K562 (cell line): ENCODE results near the gene PARD3B. TPM values are rescaled to one million over a fixed set of nuclear protein-coding genes. Genes with fewer than 3 reads are reported as not detected.

ENCODE experiments used
- ATAC-seq: fragments of 200-7000 bp; cut with Tn5 transposase; 3 replicates; pipeline ENCODE4 v1.9.1; 2020; ENCODE audit warnings: moderate library complexity
- BruUV-seq: library from RNA; stranded (reverse); fragments of 400-500 nt; replicated peaks from 2 replicates; lab custom pipeline; 2021; lab: Mats Ljungman, UMichigan
- CTCF ChIA-PET: fragments of 300-600 bp; formaldehyde crosslinking; extraction: SDS; loops from one replicate; lab custom pipeline; 2021; ENCODE audit warnings: low intra/inter-chr PET ratio; lab: Yijun Ruan, JAX
- POLR2A ChIA-PET: fragments of 300-600, 350-650 bp; sonication (Branson Sonifier 250); formaldehyde crosslinking; extraction: SDS; loops from one replicate; lab custom pipeline; 2021; ENCODE audit warnings: antibody characterized with exemption, inconsistent platforms; lab: Yijun Ruan, JAX
- DNase-seq, 4 experiments: peaks; one replicate each; pipeline versions ENCODE4 v3.0.0 to v3.0.0-alpha.2; 2011 to 2018; ENCODE audit warnings: low spot score in 3 of 4, mixed read lengths in 3 of 4; ENCODE audit errors: extremely low read depth in 1 of 4
- FAIRE-seq: peaks from 2 replicates; lab custom pipeline; 2011; peaks lifted over from hg19 to GRCh38; lab: Jason Lieb, UNC
- H2AFZ ChIP-seq: 2 replicates; pipeline ENCODE4 v1.6.0; 2011; ENCODE audit warnings: low read depth, low read length, control low read depth, inconsistent platforms
- H3K27ac ChIP-seq: fragments of 200-600 bp; 3 replicates; pipeline ENCODE4 v1.8.0; 2011; ENCODE audit warnings: low read depth, mild to moderate bottlenecking, control low read depth, inconsistent platforms, low read length, moderate library complexity, mixed read lengths; ENCODE audit errors: extremely low read depth
- H3K27me3 ChIP-seq, 2 experiments: fragments of 300-600 bp in 1 of 2; 2 replicates in 1 of 2; 3 replicates in 1 of 2; pipeline versions ENCODE4 v1.6.0 to v1.8.0; 2011; ENCODE audit warnings: inconsistent platforms in 2 of 2, low read length in 2 of 2, mild to moderate bottlenecking in 1 of 2, mixed read lengths in 1 of 2, moderate library complexity in 1 of 2; ENCODE audit not compliant: control insufficient read depth in 2 of 2, insufficient read depth in 2 of 2
- H3K36me3 ChIP-seq: fragments of 300-600 bp; 3 replicates; pipeline ENCODE4 v1.8.0; 2011; ENCODE audit warnings: mild to moderate bottlenecking, low read length, inconsistent platforms; ENCODE audit not compliant: control insufficient read depth, insufficient read depth
- H3K4me1 ChIP-seq, 2 experiments: fragments of 200-600 bp in 1 of 2; replicated peaks in 1 of 2; 2 replicates in 1 of 2; 3 replicates in 1 of 2; pipeline versions ENCODE4 v1.5.1 to v1.8.0; 2011; ENCODE audit warnings: inconsistent platforms in 2 of 2, low read length in 2 of 2, mild to moderate bottlenecking in 1 of 2, mixed read lengths in 1 of 2, moderate library complexity in 1 of 2; ENCODE audit not compliant: control insufficient read depth in 2 of 2, insufficient read depth in 2 of 2
- H3K4me2 ChIP-seq: 2 replicates; pipeline ENCODE4 v1.6.1; 2011; ENCODE audit warnings: low read length, control low read depth, inconsistent platforms, mixed read lengths; ENCODE audit not compliant: insufficient read depth
- H3K4me3 ChIP-seq: fragments of 200-600 bp; sonication (generic), shearing (Covaris generic); 2 replicates; pipeline ENCODE4 v1.5.1; 2016; ENCODE audit warnings: control low read depth, inconsistent platforms
- H3K79me2 ChIP-seq: fragments of 200-600 bp; 3 replicates; pipeline ENCODE4 v1.8.0; 2011; ENCODE audit warnings: low read length, inconsistent platforms; ENCODE audit not compliant: control insufficient read depth, insufficient read depth
- H3K9ac ChIP-seq, 2 experiments: 2 replicates each; pipeline versions ENCODE4 v1.6.0 to v1.6.1; 2011; ENCODE audit warnings: low read depth in 2 of 2, low read length in 2 of 2, control low read depth in 1 of 2, inconsistent platforms in 1 of 2, mild to moderate bottlenecking in 1 of 2, mixed read lengths in 1 of 2; ENCODE audit not compliant: insufficient read depth in 1 of 2
- H3K9me1 ChIP-seq: one replicate; pipeline ENCODE4 v1.6.0; 2011; ENCODE audit warnings: inconsistent platforms, mild to moderate bottlenecking, low read length, moderate library complexity; ENCODE audit not compliant: control insufficient read depth, insufficient read depth
- H3K9me3 ChIP-seq: replicated peaks from 2 replicates; pipeline ENCODE4 v1.5.1; 2011; ENCODE audit warnings: low read depth, low read length, inconsistent platforms; ENCODE audit not compliant: control insufficient read depth, insufficient read depth
- H4K20me1 ChIP-seq: replicated peaks from 2 replicates; pipeline ENCODE4 v1.6.1; 2011; ENCODE audit warnings: low read length, inconsistent platforms, mixed read lengths; ENCODE audit not compliant: control insufficient read depth, insufficient read depth
- CHD1 ChIP-seq: fragments of 200-600 bp; sonication (generic); IDR thresholded peaks from one replicate; pipeline ENCODE4 v1.6.1; 2012; ENCODE audit warnings: mild to moderate bottlenecking, moderate library complexity, low read length, inconsistent platforms
- E2F8 ChIP-seq: fragments of 450-650 bp; IDR thresholded peaks from 2 replicates; pipeline ENCODE4 v1.7.1; 2018; ENCODE audit warnings: mild to moderate bottlenecking, low read depth; ENCODE audit not compliant: partially characterized antibody
- FOXJ2 ChIP-seq: fragments of 200-800 bp; sonication (Bioruptor generic); IDR thresholded peaks from 2 replicates; pipeline ENCODE4 v1.6.1; 2016; ENCODE audit warnings: missing genetic modification characterization, missing compliant biosample characterization
- FUS ChIP-seq: fragments of 200-400 bp; formaldehyde crosslinking; optimal IDR thresholded peaks from 2 replicates; pipeline ENCODE3; 2017; ENCODE audit warnings: low read depth, low read length
- JUND ChIP-seq, 2 experiments: IDR thresholded peaks; 2 replicates in 1 of 2; 3 replicates in 1 of 2; pipeline ENCODE4 v1.6.1; 2011; ENCODE audit warnings: borderline replicate concordance in 2 of 2, low read depth in 2 of 2, low read length in 2 of 2, improper control_type of control experiment in 1 of 2, missing biosample characterization in 1 of 2, missing genetic modification characterization in 1 of 2, missing genetic modification reagents in 1 of 2
- NBN ChIP-seq: fragments of 450-650 bp; IDR thresholded peaks from 2 replicates; pipeline ENCODE4 v1.6.1; 2016; ENCODE audit warnings: low read depth, mild to moderate bottlenecking
- RNF219 ChIP-seq: fragments of 250-450 bp; sonication (Bioruptor Pico); IDR thresholded peaks from 2 replicates; pipeline ENCODE4 v1.5.0; 2022; ENCODE audit warnings: mild to moderate bottlenecking
- SMARCA4 ChIP-seq: fragments of 450-650 bp; IDR thresholded peaks from 2 replicates; pipeline ENCODE4 v1.6.1; 2016
- VEZF1 ChIP-seq: fragments of 200-800 bp; sonication (Bioruptor generic); IDR thresholded peaks from 2 replicates; pipeline ENCODE4 v1.6.1; 2017; ENCODE audit warnings: missing genetic modification characterization, missing compliant biosample characterization
- YY1 ChIP-seq, 3 experiments: IDR thresholded peaks; 2 replicates each; pipeline ENCODE4 v1.6.1; 2011; ENCODE audit warnings: low read length in 2 of 3, mild to moderate bottlenecking in 2 of 3, moderate library complexity in 2 of 3, borderline replicate concordance in 1 of 3, control low read depth in 1 of 3, low read depth in 1 of 3; ENCODE audit not compliant: insufficient read depth in 3 of 3, insufficient replicate concordance in 2 of 3, control insufficient read depth in 1 of 3, insufficient read length in 1 of 3; ENCODE audit errors: extremely low read depth in 1 of 3
- ZBTB9 ChIP-seq: fragments of 450-650 bp; formaldehyde crosslinking; IDR thresholded peaks from 2 replicates; pipeline ENCODE4 v1.4.0; 2020; ENCODE audit warnings: mild to moderate bottlenecking, moderate library complexity
- WGBS: fragments of 100-300 bp; shearing (Covaris generic); methylation state at CpG from one replicate; pipeline ENCODE4 v1.1.6; 2016; ENCODE audit warnings: low coverage, mixed read lengths; ENCODE audit not compliant: insufficient coverage; ENCODE audit errors: missing lambda C conversion rate; 5-methylcytosine and 5-hydroxymethylcytosine counted together
- in situ Hi-C: fragments of 300-500 bp; cut with MboI; formaldehyde crosslinking; loops from 4 replicates; pipeline ENCODE4 v1.15.0; 2018; ENCODE audit warnings: inconsistent platforms, mixed read lengths
- intact Hi-C: fragments of 100-400 bp; cut with micrococcal nuclease; formaldehyde crosslinking; loops from 2 replicates; pipeline ENCODE4 v1.14.2; 2022
- polyA plus RNA-seq, 8 experiments: library from polyadenylated mRNA; depleted of rRNA in 4 of 8; stranded (reverse) in 5 of 8; unstranded in 3 of 8; fragments of >200 nt; fragmentation: Nextera tagmentation in 2 of 8; fragmentation: Illumina TruSeq in 1 of 8; extraction: Ambion mirVana in 2 of 8; extraction: Trizol in 1 of 8; gene quantifications; 2 replicates each; pipeline versions ENCODE4 v1.2.1 to v1.2.3, GENCODE V29; 2011 to 2014; ENCODE audit warnings: inconsistent platforms in 1 of 8, missing spikeins in 1 of 8
- total RNA-seq, 7 experiments: library from RNA; depleted of rRNA in 6 of 7; stranded (reverse); fragments of >200 nt in 6 of 7; fragmentation: Illumina TruSeq in 2 of 7; extraction: Trizol in 2 of 7; gene quantifications; 2 replicates each; pipeline versions ENCODE4 v1.2.1 to v1.2.3, GENCODE V29; 2011 to 2021; ENCODE audit warnings: low replicate concordance in 1 of 7

The PARD3B gene
- total and polyA plus RNA-seq, 9 of the 15 experiments (the other 6 are each of a cell fraction or from before 2014, with no cell fraction given), result 0.15 to 3.0 (median 1.1) TPM

- TF ChIP-seq YY1 (IDR thresholded peaks at IDR 0.05; ENCODE audit: borderline replicate concordance in 1 of 3, control insufficient read depth in 1 of 3, extremely low read depth in 1 of 3, insufficient read depth in 3 of 3, insufficient read length in 1 of 3, insufficient replicate concordance in 2 of 3, low read depth in 1 of 3, low read length in 2 of 3) (no peak), FOXJ2 (tag) (no peak), SMARCA4 (no peak), CHD1 (no peak), FUS (no peak), ZBTB9 (CRISPR knock-in tag) (no peak)
Measured at GRCh38 chr2:204743393-204743960, 198.2 kb downstream of the PARD3B start (continued).

GRCh38 chr2:204744506-204744905 lies 199.2 kb downstream of the PARD3B start:
- no peak overlapping the region for H3K27ac ChIP-seq
- H3K4me1 ChIP-seq, result no peaks in the 10 kb centered on the region
- no peak overlapping the region for H3K4me2 ChIP-seq
- no peak for ATAC-seq
- no peaks in the 10 kb centered on the region for H3K36me3 ChIP-seq
- BruUV-seq, result no TSS peak
- no peaks in the 10 kb centered on the region for H3K27me3 ChIP-seq
- H3K9ac ChIP-seq, result no peak overlapping the region
- intact Hi-C loops (no loop called here), in situ Hi-C loops (no loop called here)
- no peak for DNase-seq
- H3K4me3 ChIP-seq, result no peak overlapping the region
- no peaks in the 10 kb centered on the region for H4K20me1 ChIP-seq
- WGBS, result 30% methylated on average over 2 of the region's 2 CpGs
- H3K79me2 ChIP-seq, result no peaks in the 10 kb centered on the region
- no peaks in the 10 kb centered on the region for H3K9me1 ChIP-seq
- H3K9me3 ChIP-seq, result no peaks in the 10 kb centered on the region
- ChIA-PET POLR2A (interaction anchor here (1.2 kb wide), 1 partner anchor 81 kb away, joined by 3 read pairs; no protein-coding TSS in a partner anchor), CTCF (no interaction called here)
- no peak overlapping the region for H2AFZ ChIP-seq
- FAIRE-seq, result no peak
- no peak for TF ChIP-seq JUND (IDR thresholded peaks at IDR 0.05; ENCODE audit: borderline replicate concordance, low read depth, low read length)
- TF ChIP-seq JUND (tag; IDR thresholded peaks at IDR 0.05; ENCODE audit: borderline replicate concordance, low read depth, low read length), result no peak
- TF ChIP-seq RNF219 (CRISPR knock-in tag), result no peak
- TF ChIP-seq E2F8, result no peak
- no peak for TF ChIP-seq NBN
- TF ChIP-seq VEZF1 (CRISPR knock-in tag), result no peak
